Measurements from ENCODE around the gene LPAR1. TPM values are rescaled to one million over a fixed set of nuclear protein-coding genes. Genes with fewer than 3 reads are reported as not detected.

LPAR1 gene
- total and polyA plus RNA-seq, 2 of the 8 experiments (the other 6 are each of a cell fraction or from before 2014, with no cell fraction given) = 3.4 to 5.1 TPM

DNA sequence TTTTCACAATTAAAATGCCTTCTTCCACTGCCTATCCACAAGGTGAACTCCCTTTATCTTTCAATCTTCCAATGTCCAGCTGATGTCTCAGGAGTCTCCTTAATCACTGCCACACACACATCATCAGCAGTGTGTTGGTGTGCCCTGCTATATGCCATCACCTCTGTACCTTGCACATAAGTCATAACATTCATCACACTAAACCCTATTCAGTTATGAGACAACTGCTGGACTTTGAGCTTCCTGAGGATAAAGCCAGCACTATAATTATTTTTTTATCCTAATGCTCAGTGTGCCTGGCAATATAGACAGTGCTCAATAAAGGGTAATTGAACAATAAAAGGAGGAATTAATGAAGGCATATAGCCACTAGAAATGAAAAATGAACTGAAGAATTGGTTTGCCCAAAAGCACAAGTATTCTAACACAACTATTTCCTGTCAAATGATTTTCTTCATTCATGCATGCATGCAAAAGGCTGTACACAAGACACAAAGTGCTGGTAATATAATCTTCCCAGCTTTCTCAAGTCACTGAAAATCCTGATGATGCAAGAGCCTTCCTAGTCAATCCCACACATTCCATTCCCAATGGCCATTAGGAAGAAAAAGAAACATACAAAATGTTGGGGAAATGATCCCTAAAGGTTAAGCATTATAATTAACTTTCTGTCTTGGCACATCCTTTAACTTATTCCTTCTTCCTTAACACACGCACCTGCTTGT lies 32.4 kb downstream of the LPAR1 start (continued):
- TF ChIP-seq CHD7 (IDR thresholded peaks at IDR 0.05; ENCODE audit: insufficient replicate concordance, low read length) (no peak), SAP30 (IDR thresholded peaks at IDR 0.05; ENCODE audit: insufficient read depth, insufficient replicate concordance, low read length) (no peak), RFX5 (IDR thresholded peaks at IDR 0.05; ENCODE audit: borderline replicate concordance, low read depth, low read length) (no peak), POLR2AphosphoS5 (IDR thresholded peaks at IDR 0.05; ENCODE audit: low read depth, low read length) (no peak), TAF7 (optimal IDR thresholded peaks at IDR 0.05; ENCODE audit: borderline replicate concordance, low read depth, low read length) (no peak), RNF2 (IDR thresholded peaks at IDR 0.05; ENCODE audit: borderline replicate concordance, low read depth, low read length, missing control alignments, poor library complexity, severe bottlenecking) (no peak), SP4 (IDR thresholded peaks at IDR 0.05; ENCODE audit: low read length) (no peak), KDM1A (IDR thresholded peaks at IDR 0.05; ENCODE audit: borderline replicate concordance, low read length) (no peak), TEAD4 (IDR thresholded peaks at IDR 0.05; ENCODE audit: low read depth, low read length) (no peak)
